Measurements from ENCODE around the gene TRPM2.

DNA sequence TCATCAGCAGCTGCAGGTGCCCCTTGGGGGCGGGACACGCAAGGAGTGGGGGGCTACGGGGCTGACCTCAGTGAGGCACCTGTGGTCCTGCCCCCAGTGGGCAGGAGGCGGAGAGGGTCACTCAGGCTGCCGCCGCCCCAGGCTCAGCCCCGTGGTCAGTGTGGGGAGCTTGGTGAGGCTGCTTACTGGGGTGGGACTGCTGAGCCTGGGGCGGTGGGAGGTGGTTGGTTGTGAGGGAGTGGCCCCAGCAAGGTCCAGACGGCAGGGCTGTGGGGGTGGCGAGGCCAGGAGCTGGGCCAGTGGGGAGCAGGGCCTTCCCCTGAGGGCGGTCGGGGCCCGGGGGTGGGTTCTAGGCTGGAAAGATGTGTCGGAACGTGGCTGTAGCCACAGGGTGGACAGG lies 39.3 kb upstream of the TRPM2 start:
- TF ChIP-seq, protein P1, sequence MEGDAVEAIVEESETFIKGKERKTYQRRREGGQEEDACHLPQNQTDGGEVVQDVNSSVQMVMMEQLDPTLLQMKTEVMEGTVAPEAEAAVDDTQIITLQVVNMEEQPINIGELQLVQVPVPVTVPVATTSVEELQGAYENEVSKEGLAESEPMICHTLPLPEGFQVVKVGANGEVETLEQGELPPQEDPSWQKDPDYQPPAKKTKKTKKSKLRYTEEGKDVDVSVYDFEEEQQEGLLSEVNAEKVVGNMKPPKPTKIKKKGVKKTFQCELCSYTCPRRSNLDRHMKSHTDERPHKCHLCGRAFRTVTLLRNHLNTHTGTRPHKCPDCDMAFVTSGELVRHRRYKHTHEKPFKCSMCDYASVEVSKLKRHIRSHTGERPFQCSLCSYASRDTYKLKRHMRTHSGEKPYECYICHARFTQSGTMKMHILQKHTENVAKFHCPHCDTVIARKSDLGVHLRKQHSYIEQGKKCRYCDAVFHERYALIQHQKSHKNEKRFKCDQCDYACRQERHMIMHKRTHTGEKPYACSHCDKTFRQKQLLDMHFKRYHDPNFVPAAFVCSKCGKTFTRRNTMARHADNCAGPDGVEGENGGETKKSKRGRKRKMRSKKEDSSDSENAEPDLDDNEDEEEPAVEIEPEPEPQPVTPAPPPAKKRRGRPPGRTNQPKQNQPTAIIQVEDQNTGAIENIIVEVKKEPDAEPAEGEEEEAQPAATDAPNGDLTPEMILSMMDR (IDR thresholded peaks at IDR 0.05; ENCODE audit: control extremely low read depth in 1 of 3, insufficient read depth in 1 of 3, low read depth in 1 of 3, low read length in 3 of 3): no peak
- TF ChIP-seq SIN3A (conservative IDR thresholded peaks at IDR 0.05 in 1 of 2, IDR thresholded peaks at IDR 0.05 in 1 of 2; ENCODE audit: low read depth in 1 of 2, low read length in 2 of 2): no peak
- TF ChIP-seq POLR2AphosphoS5 (IDR thresholded peaks at IDR 0.05; ENCODE audit: low read depth, low read length): no peak

All from H1 (cell line).